HAP-1 (cell line): Measurements from ENCODE around the gene FKBP11.

ENCODE experiments used
- DNase-seq, 2 experiments: peaks; one replicate each; pipeline ENCODE4 v3.0.0-alpha.2; 2016 to 2020; ENCODE audit warnings: low spot score in 2 of 2
- H3K27me3 ChIP-seq: fragments of 250-450 bp; sonication (Bioruptor Pico); 2 replicates; pipeline ENCODE4 v1.5.1; 2020; ENCODE audit warnings: low read depth, mild to moderate bottlenecking, moderate library complexity
- H3K36me3 ChIP-seq: fragments of 250-450 bp; sonication (Bioruptor Pico); replicated peaks from 2 replicates; pipeline ENCODE4 v1.5.1; 2020; ENCODE audit warnings: mild to moderate bottlenecking
- H3K4me1 ChIP-seq: fragments of 250-450 bp; sonication (Bioruptor Pico); 2 replicates; pipeline ENCODE4 v1.5.1; 2020; ENCODE audit warnings: mild to moderate bottlenecking
- H3K4me3 ChIP-seq: fragments of 250-450 bp; sonication (Bioruptor Pico); 2 replicates; pipeline ENCODE4 v1.5.1; 2020; ENCODE audit warnings: mild to moderate bottlenecking, moderate library complexity
- H3K9me3 ChIP-seq: fragments of 250-450 bp; sonication (Bioruptor Pico); 2 replicates; pipeline ENCODE4 v1.5.1; 2020; ENCODE audit warnings: mild to moderate bottlenecking, moderate library complexity
- in situ Hi-C: fragments of 300-500 bp; cut with MboI; formaldehyde crosslinking; loops from 3 replicates; pipeline ENCODE4 v1.14.3; 2020; ENCODE audit warnings: low sequenced_read_pairs, inconsistent platforms, mixed read lengths

FKBP11 gene

GRCh38 chr12:48925304-48926011 lies at the start of gene FKBP11:
TSS of gene FKBP11 (minus strand) at chr12:48925492. CDS start at chr12:48925428, 64 bp downstream.
- Histone ChIP-seq H3K4me1 (peaks cover 11% of the 10 kb centered on the region), H3K9me3 (no peaks in the 10 kb centered on the region), H3K36me3 (peaks cover 47% of the 10 kb centered on the region), H3K27me3 (no peaks in the 10 kb centered on the region), H3K4me3 (peak within 1 kb of the TSS; percentile 79)
- peak; percentile 61 to 81 for DNase-seq
- in situ Hi-C loops = no loop called here

GRCh38 chr12:48973941-48974673 lies 48.8 kb upstream of the FKBP11 start:
- Histone ChIP-seq H3K4me3 (no peak overlapping the region), H3K4me1 (peaks cover 8% of the 10 kb centered on the region), H3K27me3 (no peaks in the 10 kb centered on the region), H3K9me3 (no peaks in the 10 kb centered on the region), H3K36me3 (no peaks in the 10 kb centered on the region)
- in situ Hi-C loops = no loop called here
- DNase-seq = peak in 1 of 2 experiments; percentile 51

- no peak for DNase-seq
- Histone ChIP-seq H3K4me1 (peaks cover 8% of the 10 kb centered on the region), H3K27me3 (no peaks in the 10 kb centered on the region), H3K9me3 (no peaks in the 10 kb centered on the region), H3K36me3 (no peaks in the 10 kb centered on the region), H3K4me3 (no peak overlapping the region)
- in situ Hi-C loops = no loop called here
Observed at GRCh38 chr12:48973531-48973930, 48.2 kb upstream of the FKBP11 start.

GRCh38 chr12:48972952-48973483 lies 47.7 kb upstream of the FKBP11 start:
- Histone ChIP-seq H3K27me3 (no peaks in the 10 kb centered on the region), H3K4me1 (peaks cover 8% of the 10 kb centered on the region), H3K36me3 (no peaks in the 10 kb centered on the region), H3K9me3 (no peaks in the 10 kb centered on the region), H3K4me3 (no peak overlapping the region)
- in situ Hi-C loops = no loop called here
- no peak for DNase-seq

GRCh38 chr12:48972213-48972951 lies 47.1 kb upstream of the FKBP11 start:
- Histone ChIP-seq H3K9me3 (no peaks in the 10 kb centered on the region), H3K4me1 (peaks cover 8% of the 10 kb centered on the region), H3K27me3 (no peaks in the 10 kb centered on the region), H3K4me3 (no peak overlapping the region), H3K36me3 (no peaks in the 10 kb centered on the region)
- in situ Hi-C loops = no loop called here
- no peak for DNase-seq

- no peak for DNase-seq
- no peaks in the 10 kb centered on the region for H3K36me3 ChIP-seq
- peaks cover 8% of the 10 kb centered on the region for H3K4me1 ChIP-seq
- in situ Hi-C loops = no loop called here
- H3K9me3 ChIP-seq = no peaks in the 10 kb centered on the region
- no peaks in the 10 kb centered on the region for H3K27me3 ChIP-seq
- H3K4me3 ChIP-seq = peak overlapping the region; percentile 40
Observed at GRCh38 chr12:48970702-48971334, 45.5 kb upstream of the FKBP11 start.

GRCh38 chr12:48969833-48970701 lies 44.8 kb upstream of the FKBP11 start:
- no peak for DNase-seq
- Histone ChIP-seq H3K27me3 (no peaks in the 10 kb centered on the region), H3K9me3 (no peaks in the 10 kb centered on the region), H3K36me3 (no peaks in the 10 kb centered on the region), H3K4me1 (peaks cover 8% of the 10 kb centered on the region), H3K4me3 (peak overlapping the region; percentile 40)
- in situ Hi-C loops = no loop called here

- no peak for DNase-seq
- in situ Hi-C loops = no loop called here
- Histone ChIP-seq H3K27me3 (no peaks in the 10 kb centered on the region), H3K9me3 (no peaks in the 10 kb centered on the region), H3K4me1 (peaks cover 8% of the 10 kb centered on the region), H3K4me3 (no peak overlapping the region), H3K36me3 (no peaks in the 10 kb centered on the region)
Observed at GRCh38 chr12:48969160-48969771, 44.0 kb upstream of the FKBP11 start.

GRCh38 chr12:48968467-48968866 lies 43.2 kb upstream of the FKBP11 start:
- Histone ChIP-seq H3K9me3 (no peaks in the 10 kb centered on the region), H3K4me1 (peaks cover 8% of the 10 kb centered on the region), H3K27me3 (no peaks in the 10 kb centered on the region), H3K4me3 (no peak overlapping the region), H3K36me3 (no peaks in the 10 kb centered on the region)
- DNase-seq = no peak
- in situ Hi-C loops = no loop called here

GRCh38 chr12:48967991-48968390 lies 42.7 kb upstream of the FKBP11 start:
- Histone ChIP-seq H3K4me1 (peaks cover 8% of the 10 kb centered on the region), H3K27me3 (no peaks in the 10 kb centered on the region), H3K9me3 (no peaks in the 10 kb centered on the region), H3K4me3 (no peak overlapping the region), H3K36me3 (no peaks in the 10 kb centered on the region)
- in situ Hi-C loops = no loop called here
- DNase-seq = no peak

GRCh38 chr12:48966177-48966895 lies 41.0 kb upstream of the FKBP11 start:
- H3K4me1 ChIP-seq = peaks cover 8% of the 10 kb centered on the region
- no peaks in the 10 kb centered on the region for H3K9me3 ChIP-seq
- in situ Hi-C loops = no loop called here
- H3K27me3 ChIP-seq = no peaks in the 10 kb centered on the region
- H3K36me3 ChIP-seq = no peaks in the 10 kb centered on the region
- H3K4me3 ChIP-seq = no peak overlapping the region
- DNase-seq = no peak

GRCh38 chr12:48965298-48965838 lies 40.1 kb upstream of the FKBP11 start:
- H3K27me3 ChIP-seq = no peaks in the 10 kb centered on the region
- H3K36me3 ChIP-seq = no peaks in the 10 kb centered on the region
- H3K9me3 ChIP-seq = no peaks in the 10 kb centered on the region
- DNase-seq = peak in 1 of 2 experiments; percentile 24
- in situ Hi-C loops = no loop called here
- H3K4me3 ChIP-seq = no peak overlapping the region
- no peaks in the 10 kb centered on the region; the same call in 1 of the 2 replicates for H3K4me1 ChIP-seq
